ENCODE measurements around the gene RUFY1.
A peak's percentile ranks its signal among the peaks of the same experiment; 100 is the strongest.
"Not testable (repeated sequence)": the region's sequence is repeated elsewhere in the genome, so short reads cannot be mapped to it uniquely, and the experiment has no call there.

DNA sequence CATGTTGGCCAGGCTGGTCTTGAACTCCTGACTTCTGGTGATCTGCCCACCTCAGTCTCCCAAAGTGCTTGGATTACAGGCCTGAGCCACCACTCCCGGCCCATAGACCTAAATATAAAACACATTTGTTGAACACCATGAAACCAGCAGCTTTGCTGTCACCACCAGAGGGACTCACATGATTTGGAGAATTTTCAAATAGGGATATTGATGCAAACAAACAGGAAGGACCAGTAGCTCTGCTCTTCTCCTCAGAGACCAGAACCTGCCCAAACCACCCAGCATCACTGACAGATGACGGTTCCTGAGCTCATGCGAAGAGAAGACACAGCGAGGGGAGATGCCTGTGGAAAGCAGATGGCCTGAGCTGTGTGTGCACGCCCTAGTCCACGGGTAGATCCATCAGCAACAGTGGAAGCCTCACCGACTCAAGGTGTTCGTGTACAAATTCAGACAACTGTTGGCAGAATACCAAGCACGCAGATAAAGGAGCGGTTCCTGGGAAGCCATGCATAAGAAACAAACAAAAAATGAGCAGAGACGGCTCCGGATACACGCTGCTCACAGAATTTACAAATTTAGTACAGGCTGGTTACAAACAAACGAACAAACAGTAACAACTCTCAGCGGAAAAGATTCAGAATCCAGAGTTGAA, 30.8 kb upstream of the RUFY1 start:
- TF ChIP-seq EZH2 (IDR thresholded peaks at IDR 0.05; ENCODE audit: low read depth), result not testable (repeated sequence)
- peak; percentile 51; the same call in 1 of the 2 replicates for TF ChIP-seq CTCF (conservative IDR thresholded peaks at IDR 0.05)

All from PC-9 (cell line).